ENCODE data around the gene PEPD. TPM values are rescaled to one million over a fixed set of nuclear protein-coding genes. Genes with fewer than 3 reads are reported as not detected.

The PEPD gene
- total and polyA plus RNA-seq, 2 of the 4 experiments (the other 2 are of a cell fraction): 36.7 to 88.4 TPM

GRCh38 chr19:33368074-33368864 is 153.3 kb downstream of the PEPD start:
- ChIA-PET CTCF (no interaction called here), POLR2A (ENCODE audit: unreplicated experiment) (no interaction called here)
- no peaks in the 10 kb centered on the region for H3K9me1 ChIP-seq (ENCODE audit: insufficient read depth, low read length)
- no peaks in the 10 kb centered on the region for H3K79me1 ChIP-seq (ENCODE audit: low read depth in 1 of 2, low read length in 2 of 2)
- no peak overlapping the region for H3K4ac ChIP-seq (ENCODE audit: low read depth, low read length)
- no CpG with 5 or more reads among the region's 5 CpGs for whole genome bisulfite sequencing, 2 experiments (ENCODE audit: extremely low coverage in 2 of 2, insufficient read length in 1 of 2)
- no peak overlapping the region for H2AK5ac ChIP-seq (ENCODE audit: low read depth, low read length)
- peaks cover 31% of the 10 kb centered on the region for H3K27me3 ChIP-seq (ENCODE audit: control insufficient read depth, insufficient read depth, low read length)
- no peak overlapping the region for H4K91ac ChIP-seq (ENCODE audit: insufficient read depth, low read depth, low read length)
- no peak overlapping the region for H2AFZ ChIP-seq (replicated peaks; ENCODE audit: low read length, poor library complexity)
- no peak overlapping the region for H2BK5ac ChIP-seq (ENCODE audit: low read depth, low read length, poor library complexity, severe bottlenecking)
- H3K36me3 ChIP-seq (ENCODE audit: control insufficient read depth, insufficient read depth, low read length): no peaks in the 10 kb centered on the region
- no peak overlapping the region for H2BK20ac ChIP-seq (ENCODE audit: low read depth, low read length)
- H2AK9ac ChIP-seq (replicated peaks; ENCODE audit: low read depth, low read length, poor library complexity): no peak overlapping the region
- no peaks in the 10 kb centered on the region for H3K4me1 ChIP-seq (ENCODE audit: control insufficient read depth, insufficient read depth, low read length)
- no peak overlapping the region for H2BK120ac ChIP-seq (ENCODE audit: low read depth, low read length)
- H3K23ac ChIP-seq (ENCODE audit: low read depth, low read length): no peak overlapping the region
- peak; percentile 28; the same call in 1 of the 2 replicates for TF ChIP-seq BHLHE40 (IDR thresholded peaks at IDR 0.05; ENCODE audit: low read depth, low read length)
- TF ChIP-seq USF2 (IDR thresholded peaks at IDR 0.05; ENCODE audit: low read depth, low read length): peak; percentile 51
- no peak for TF ChIP-seq POLR2A (IDR thresholded peaks at IDR 0.05; ENCODE audit: low read depth, low read length)
- no peak for TF ChIP-seq NFE2L2 (IDR thresholded peaks at IDR 0.05; ENCODE audit: low read depth, low read length)
- TF ChIP-seq ELK1 (IDR thresholded peaks at IDR 0.05; ENCODE audit: borderline replicate concordance, low read depth, low read length): no peak
- TF ChIP-seq CEBPB (IDR thresholded peaks at IDR 0.05; ENCODE audit: low read depth, low read length): no peak
- no peak for TF ChIP-seq SMC3 (IDR thresholded peaks at IDR 0.05; ENCODE audit: low read depth, low read length)
- TF ChIP-seq MXI1 (IDR thresholded peaks at IDR 0.05; ENCODE audit: borderline replicate concordance, low read depth, low read length): no peak
- 0 out of 2 replicates have a peak, but pooled peaks have one; percentile 23 for TF ChIP-seq FOS (IDR thresholded peaks at IDR 0.05; ENCODE audit: low read depth, low read length)
- no peak for TF ChIP-seq RFX5 (IDR thresholded peaks at IDR 0.05; ENCODE audit: low read depth, low read length)
- TF ChIP-seq, protein P1, sequence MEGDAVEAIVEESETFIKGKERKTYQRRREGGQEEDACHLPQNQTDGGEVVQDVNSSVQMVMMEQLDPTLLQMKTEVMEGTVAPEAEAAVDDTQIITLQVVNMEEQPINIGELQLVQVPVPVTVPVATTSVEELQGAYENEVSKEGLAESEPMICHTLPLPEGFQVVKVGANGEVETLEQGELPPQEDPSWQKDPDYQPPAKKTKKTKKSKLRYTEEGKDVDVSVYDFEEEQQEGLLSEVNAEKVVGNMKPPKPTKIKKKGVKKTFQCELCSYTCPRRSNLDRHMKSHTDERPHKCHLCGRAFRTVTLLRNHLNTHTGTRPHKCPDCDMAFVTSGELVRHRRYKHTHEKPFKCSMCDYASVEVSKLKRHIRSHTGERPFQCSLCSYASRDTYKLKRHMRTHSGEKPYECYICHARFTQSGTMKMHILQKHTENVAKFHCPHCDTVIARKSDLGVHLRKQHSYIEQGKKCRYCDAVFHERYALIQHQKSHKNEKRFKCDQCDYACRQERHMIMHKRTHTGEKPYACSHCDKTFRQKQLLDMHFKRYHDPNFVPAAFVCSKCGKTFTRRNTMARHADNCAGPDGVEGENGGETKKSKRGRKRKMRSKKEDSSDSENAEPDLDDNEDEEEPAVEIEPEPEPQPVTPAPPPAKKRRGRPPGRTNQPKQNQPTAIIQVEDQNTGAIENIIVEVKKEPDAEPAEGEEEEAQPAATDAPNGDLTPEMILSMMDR (conservative IDR thresholded peaks at IDR 0.05; ENCODE audit: low read depth, low read length): no peak
- no peak for TF ChIP-seq RCOR1 (IDR thresholded peaks at IDR 0.05; ENCODE audit: insufficient replicate concordance, low read length)
- no peak overlapping the region for H3K18ac ChIP-seq (ENCODE audit: low read depth, low read length)
- H4K20me1 ChIP-seq (ENCODE audit: insufficient read depth, low read length): no peaks in the 10 kb centered on the region
- BruUV-seq (replicated peaks): no TSS peak
- H2BK15ac ChIP-seq (ENCODE audit: low read depth, low read length): no peak overlapping the region
- H3K27ac ChIP-seq (ENCODE audit: insufficient read depth, low read length): no peak overlapping the region
- DNase-seq (peak; percentile 65), ATAC-seq (ENCODE audit: low read depth) (peak; percentile 86)
- in situ Hi-C loops (cut with MboI; ENCODE audit: low sequenced_read_pairs): no loop called here
- no peak overlapping the region for H3K9ac ChIP-seq (ENCODE audit: low read depth, low read length)
- intact Hi-C loops (cut with micrococcal nuclease): no loop called here
- no peaks in the 10 kb centered on the region for H3K9me3 ChIP-seq (ENCODE audit: control insufficient read depth, insufficient read depth, low read length)
- no peak overlapping the region for H3K4me3 ChIP-seq (ENCODE audit: insufficient read depth, low read depth, low read length)
- no peak overlapping the region for H3K14ac ChIP-seq (replicated peaks; ENCODE audit: low read depth, low read length)
- dilution Hi-C loops (cut with HindIII; ENCODE audit: low sequenced_read_pairs, unreplicated experiment): no loop called here
- H3K4me2 ChIP-seq (ENCODE audit: low read depth, low read length): no peak overlapping the region
- H4K5ac ChIP-seq (ENCODE audit: low read depth, low read length): no peak overlapping the region
- H3K56ac ChIP-seq (ENCODE audit: extremely low read depth, insufficient read depth, low read length): no peak overlapping the region
- H4K8ac ChIP-seq (ENCODE audit: low read depth in 2 of 2, low read length in 2 of 2): no peak overlapping the region
